Measurements from ENCODE around the gene CCDC149.

CCDC149 gene

GRCh38 chr4:24807611-24808010, 105.2 kb downstream of the CCDC149 start:
- Histone ChIP-seq H3K9me3 (no peaks in the 10 kb centered on the region), H3K4me3 (no peak overlapping the region), H3K27ac (no peak overlapping the region), H3K4me1 (peaks cover 0 to 40% (median 0%) of the 10 kb centered on the region in 4 donors), H3K36me3 (peaks cover 6 to 20% (median 18%) of the 10 kb centered on the region in 3 donors), H3K27me3 (no peaks in the 10 kb centered on the region)
- DNase-seq, result no peak
- no peak for TF ChIP-seq CTCF (IDR thresholded peaks at IDR 0.05)
- intact Hi-C loops (cut with DNase I; ENCODE audit: low total_unique reads), result loop anchor here (5.0 kb wide), 1 partner anchor 105 kb away; the partner anchor contains the start of gene CCDC149

GRCh38 chr4:24806206-24806990, 106.4 kb downstream of the CCDC149 start:
- no peak for TF ChIP-seq CTCF (IDR thresholded peaks at IDR 0.05)
- H3K9me3 ChIP-seq, result no peaks in the 10 kb centered on the region
- H3K27me3 ChIP-seq, result no peaks in the 10 kb centered on the region
- intact Hi-C loops (cut with DNase I; ENCODE audit: low total_unique reads), result loop anchor here (5.0 kb wide), 1 partner anchor 106 kb away; the partner anchor contains the start of gene CCDC149
- peaks cover 0 to 51% (median 9%) of the 10 kb centered on the region in 4 donors for H3K4me1 ChIP-seq
- H3K27ac ChIP-seq, result no peak overlapping the region
- DNase-seq, result no peak
- no peak overlapping the region for H3K4me3 ChIP-seq
- peaks cover 6 to 13% (median 13%) of the 10 kb centered on the region in 3 donors for H3K36me3 ChIP-seq

- intact Hi-C loops (cut with DNase I; ENCODE audit: low total_unique reads), result loop anchor here (5.0 kb wide), 1 partner anchor 107 kb away; the partner anchor contains the start of gene CCDC149
- Histone ChIP-seq H3K9me3 (no peaks in the 10 kb centered on the region), H3K4me3 (no peak overlapping the region), H3K27ac (no peak overlapping the region), H3K4me1 (peaks cover 0 to 55% (median 15%) of the 10 kb centered on the region in 4 donors), H3K36me3 (peaks cover 6 to 13% (median 13%) of the 10 kb centered on the region in 3 donors), H3K27me3 (no peaks in the 10 kb centered on the region)
- no peak for TF ChIP-seq CTCF (IDR thresholded peaks at IDR 0.05)
- DNase-seq, result no peak
These were observed 107.3 kb downstream of the CCDC149 start for GRCh38 chr4:24805566-24805965.

- H3K4me1 ChIP-seq, result peaks cover 0 to 55% (median 20%) of the 10 kb centered on the region in 4 donors
- H3K27me3 ChIP-seq, result no peaks in the 10 kb centered on the region
- peaks cover 6 to 13% (median 13%) of the 10 kb centered on the region in 3 donors for H3K36me3 ChIP-seq
- H3K4me3 ChIP-seq, result no peak overlapping the region
- TF ChIP-seq CTCF (IDR thresholded peaks at IDR 0.05), result no peak
- intact Hi-C loops (cut with DNase I; ENCODE audit: low total_unique reads), result loop anchor here (5.0 kb wide), 1 partner anchor 107 kb away; the partner anchor contains the start of gene CCDC149
- no peaks in the 10 kb centered on the region for H3K9me3 ChIP-seq
- H3K27ac ChIP-seq, result no peak overlapping the region
- DNase-seq, result no peak
These were observed 107.8 kb downstream of the CCDC149 start for GRCh38 chr4:24805067-24805466.

GRCh38 chr4:24802648-24803047, 110.2 kb downstream of the CCDC149 start:
- Histone ChIP-seq H3K36me3 (peaks cover 0 to 1% (median 0%) of the 10 kb centered on the region in 3 donors), H3K4me1 (peaks cover 0 to 52% (median 27%) of the 10 kb centered on the region in 4 donors), H3K27ac (no peak overlapping the region), H3K4me3 (no peak overlapping the region), H3K27me3 (no peaks in the 10 kb centered on the region), H3K9me3 (no peaks in the 10 kb centered on the region)
- no peak for TF ChIP-seq CTCF (IDR thresholded peaks at IDR 0.05)
- intact Hi-C loops (cut with DNase I; ENCODE audit: low total_unique reads), result no loop called here
- DNase-seq, result no peak
